ENCODE measurements around the gene CCDC102B.
"Not testable (repeated sequence)": the region's sequence is repeated elsewhere in the genome, so short reads cannot be mapped to it uniquely, and the experiment has no call there.

Gene CCDC102B

GRCh38 chr18:68916734-68917133 lies 118.9 kb downstream of the CCDC102B start:
- no peak for DNase-seq

- DNase-seq = no peak
These were observed 120.3 kb downstream of the CCDC102B start for GRCh38 chr18:68918216-68918615.

DNA sequence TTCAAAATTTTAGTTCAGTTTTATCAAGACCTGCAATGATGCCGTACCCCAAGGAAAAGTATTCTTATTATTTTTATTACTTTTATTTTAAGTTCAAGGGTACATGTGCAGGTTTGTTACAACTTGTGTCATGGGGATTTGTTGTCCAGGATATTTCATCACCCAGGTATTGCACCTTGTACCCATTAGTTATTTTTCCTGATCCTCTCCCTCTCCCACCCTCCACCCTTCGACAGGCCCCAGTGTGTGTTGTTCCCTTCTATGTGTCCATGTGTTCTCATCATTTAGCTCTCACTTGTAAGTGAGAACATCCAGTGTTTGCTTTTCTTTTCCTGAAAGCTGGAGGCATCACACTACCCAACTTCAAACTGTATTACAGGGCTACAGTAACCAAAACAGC lies 122.0 kb downstream of the CCDC102B start:
- no peak for DNase-seq

GRCh38 chr18:68922392-68922791 lies 124.5 kb downstream of the CCDC102B start:
- no peak for DNase-seq

GRCh38 chr18:68925268-68925667 lies 127.4 kb downstream of the CCDC102B start:
- no peak for DNase-seq

GRCh38 chr18:68928762-68929675 lies 131.1 kb downstream of the CCDC102B start:
- DNase-seq = no peak

GRCh38 chr18:68935686-68936085 lies 137.8 kb downstream of the CCDC102B start:
- DNase-seq = no peak

GRCh38 chr18:68937029-68937599 lies 139.2 kb downstream of the CCDC102B start:
- no peak for DNase-seq

DNA sequence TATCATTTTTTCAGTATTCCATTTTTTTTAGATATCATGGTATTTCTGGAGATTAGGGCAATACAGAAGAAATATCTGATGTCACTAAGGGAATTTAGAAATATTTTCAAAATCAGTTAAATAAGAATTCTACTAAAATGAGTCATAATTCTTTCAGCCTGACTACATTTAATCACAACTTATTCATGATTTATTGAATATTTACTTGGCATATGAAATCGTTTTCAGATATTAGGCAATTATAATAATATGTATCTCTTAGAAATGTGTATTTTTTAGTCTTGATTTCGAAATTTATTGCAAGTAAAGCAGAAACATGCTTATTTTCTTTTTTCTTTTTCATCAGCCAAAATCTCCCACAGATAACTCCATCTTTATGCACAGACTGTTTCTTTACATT lies 142.2 kb downstream of the CCDC102B start:
- DNase-seq = no peak

DNA sequence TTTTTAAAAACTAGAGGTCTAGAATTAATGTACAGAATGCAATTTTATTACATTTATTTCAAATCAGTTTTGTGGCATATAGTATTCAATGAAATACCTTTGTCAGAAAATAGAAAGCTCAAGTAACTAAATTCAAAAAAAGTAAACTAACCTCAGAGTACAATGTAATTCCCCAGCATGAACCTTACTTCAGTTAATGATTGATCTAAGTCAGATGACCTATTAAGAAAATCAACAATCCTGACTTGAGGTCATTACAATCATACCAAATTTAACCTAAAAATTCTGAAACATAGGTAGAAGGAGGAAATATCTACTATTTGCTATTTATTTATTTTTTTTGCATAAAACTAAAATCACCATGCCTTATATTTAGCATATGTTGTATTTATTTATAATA lies 142.9 kb downstream of the CCDC102B start:
- no peak for DNase-seq

- DNase-seq = no peak
These were observed 144.3 kb downstream of the CCDC102B start for GRCh38 chr18:68942230-68942629.

DNA sequence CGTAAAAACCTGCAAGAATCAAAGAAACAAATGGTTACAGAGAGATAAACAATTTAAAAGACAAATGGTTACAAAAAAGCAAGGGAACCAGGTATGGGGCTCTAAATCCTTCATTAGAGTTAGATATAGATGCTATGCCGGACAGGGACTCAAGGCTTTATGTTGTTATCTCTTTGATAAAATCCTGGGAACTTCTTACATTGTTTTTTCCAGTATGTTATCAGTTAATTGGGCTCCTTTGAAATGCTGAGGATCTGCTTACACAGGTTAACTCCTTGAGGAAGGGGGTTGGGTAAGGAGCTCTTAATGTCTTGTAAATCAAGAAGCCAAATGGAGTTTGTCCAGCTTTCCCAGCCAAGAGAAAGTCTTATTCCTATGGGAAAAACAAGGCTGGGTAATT lies 146.0 kb downstream of the CCDC102B start:
- DNase-seq = not testable (repeated sequence)

DNA sequence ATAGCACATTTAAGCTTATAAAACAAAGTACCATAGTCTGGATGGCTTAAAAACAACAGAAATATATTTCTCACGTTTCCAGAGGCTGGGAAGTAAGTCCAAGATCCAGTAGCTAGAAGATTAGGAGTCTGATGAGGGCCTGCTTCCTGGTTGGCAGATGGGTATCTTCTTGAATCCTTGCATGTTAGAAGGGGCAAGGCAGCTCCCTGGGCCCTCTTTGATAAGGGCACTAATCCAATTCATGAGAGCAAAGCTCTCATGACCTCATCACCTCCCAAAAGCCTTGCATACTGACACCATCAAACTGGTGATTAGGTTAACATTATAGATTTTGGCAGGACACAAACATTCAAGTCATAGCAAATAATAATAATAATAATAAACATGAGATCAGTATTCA lies 146.4 kb downstream of the CCDC102B start:
- no peak for DNase-seq

DNA sequence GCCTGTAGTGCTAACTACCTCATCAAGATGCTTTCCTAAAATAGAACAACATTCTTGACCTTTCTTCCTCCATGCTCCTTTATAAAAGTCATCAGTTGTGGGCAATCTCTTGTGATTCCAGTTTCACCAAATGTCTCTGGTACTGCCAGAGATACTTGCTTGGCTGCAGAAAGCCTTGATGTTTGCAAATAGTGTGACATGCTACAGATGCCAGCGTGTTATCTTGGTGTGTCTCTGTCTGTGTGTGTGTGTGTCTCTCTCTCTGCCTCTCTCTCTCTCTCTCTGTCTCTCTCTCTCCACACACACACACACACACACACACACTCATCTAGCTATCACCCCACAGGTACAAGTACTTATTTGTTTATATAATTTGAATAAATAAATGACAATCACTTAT lies 146.9 kb downstream of the CCDC102B start:
- DNase-seq = no peak

DNA sequence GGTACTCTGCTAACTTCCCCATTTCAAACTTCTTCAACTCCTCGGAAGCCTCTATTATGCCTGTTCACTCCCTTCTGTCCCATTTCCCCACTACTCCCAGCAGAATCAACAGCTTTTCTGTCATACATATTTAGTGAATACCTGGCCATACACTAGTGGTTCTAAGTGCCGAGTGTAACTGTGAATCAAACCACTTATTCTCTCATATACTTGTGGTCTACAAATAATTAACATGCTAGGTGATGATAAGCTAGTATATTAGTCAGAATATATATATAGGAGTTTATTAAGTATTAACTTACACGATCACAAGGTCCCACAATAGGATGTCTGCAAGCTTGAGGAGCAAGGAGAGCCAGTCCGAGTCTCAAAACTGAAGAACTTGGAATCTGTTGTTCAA lies 150.7 kb downstream of the CCDC102B start:
- no peak for DNase-seq

DNA sequence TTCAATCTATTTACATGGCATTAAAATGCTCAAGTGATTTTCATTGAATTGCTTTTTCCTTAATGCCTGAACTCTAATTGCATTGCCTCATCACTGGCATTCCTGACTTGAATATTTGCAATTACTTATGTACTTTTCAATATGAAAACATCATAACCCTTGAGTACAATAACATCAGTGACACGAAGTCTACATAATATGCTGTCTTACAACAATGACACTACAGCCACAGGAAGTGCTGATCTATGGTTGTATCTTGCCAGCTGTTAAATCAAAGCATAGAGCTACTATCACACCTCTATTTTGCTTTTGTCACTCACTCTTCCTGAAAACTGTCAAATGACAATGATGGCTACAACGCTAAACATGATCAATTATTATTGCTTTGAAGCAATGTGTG lies 156.9 kb downstream of the CCDC102B start:
- no peak for DNase-seq

DNA sequence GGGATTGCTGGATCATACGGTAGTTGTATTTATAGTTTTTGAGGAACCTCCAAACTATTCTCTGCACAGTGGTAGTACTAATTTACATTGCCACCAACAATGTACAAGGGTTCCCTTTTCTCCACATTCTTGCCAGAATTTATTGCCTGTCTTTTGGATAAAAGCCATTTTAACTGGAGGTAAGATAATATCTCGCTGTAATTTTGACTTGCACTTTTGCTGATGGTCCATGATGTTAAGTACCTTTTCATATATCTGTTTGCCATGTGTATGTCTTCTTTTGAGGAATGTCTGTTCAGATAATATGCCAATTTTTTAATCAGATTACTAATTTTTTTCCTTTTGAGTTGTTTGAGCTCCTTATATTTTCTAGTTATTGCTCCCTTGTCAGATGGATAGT lies 158.8 kb downstream of the CCDC102B start:
- no peak for DNase-seq

DNA sequence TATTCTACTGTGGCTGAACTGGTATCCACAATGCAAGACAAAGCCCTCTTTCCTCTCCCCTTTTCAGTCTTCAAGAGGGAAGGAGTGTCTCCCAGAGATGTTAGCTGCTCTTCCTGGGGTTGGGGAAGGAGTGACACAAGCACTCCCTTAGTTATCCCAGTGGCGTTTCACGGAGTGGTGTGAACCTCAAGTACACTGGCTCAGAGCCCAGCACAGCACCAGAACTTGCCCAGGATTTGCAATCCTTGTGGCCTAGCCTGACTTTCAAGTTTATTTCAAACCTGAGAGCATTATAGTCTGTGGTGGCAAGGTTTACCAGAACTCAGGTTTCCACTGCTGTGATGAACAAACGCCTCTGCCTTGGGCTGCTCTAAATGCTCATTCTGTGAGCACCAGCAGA lies 162.5 kb downstream of the CCDC102B start:
- DNase-seq = no peak

DNA sequence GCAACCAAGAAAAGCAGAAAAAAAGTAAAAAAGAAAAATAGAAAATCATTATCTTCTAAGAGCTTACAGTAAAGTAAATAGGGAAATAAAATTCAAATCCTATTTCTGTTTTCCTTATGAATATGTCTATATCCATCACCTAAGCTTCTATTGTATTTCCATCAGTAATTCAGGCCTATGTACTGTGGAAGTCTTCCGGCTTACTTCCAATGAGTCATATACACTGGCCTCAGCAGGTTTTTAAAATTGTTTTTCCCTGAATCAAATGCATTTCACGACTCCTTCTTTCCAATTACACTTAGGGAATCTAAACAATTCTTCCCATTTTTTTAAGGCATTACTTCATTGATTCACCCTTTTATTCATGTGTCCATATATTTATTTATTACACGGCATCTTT lies 164.7 kb downstream of the CCDC102B start:
- no peak for DNase-seq

DNA sequence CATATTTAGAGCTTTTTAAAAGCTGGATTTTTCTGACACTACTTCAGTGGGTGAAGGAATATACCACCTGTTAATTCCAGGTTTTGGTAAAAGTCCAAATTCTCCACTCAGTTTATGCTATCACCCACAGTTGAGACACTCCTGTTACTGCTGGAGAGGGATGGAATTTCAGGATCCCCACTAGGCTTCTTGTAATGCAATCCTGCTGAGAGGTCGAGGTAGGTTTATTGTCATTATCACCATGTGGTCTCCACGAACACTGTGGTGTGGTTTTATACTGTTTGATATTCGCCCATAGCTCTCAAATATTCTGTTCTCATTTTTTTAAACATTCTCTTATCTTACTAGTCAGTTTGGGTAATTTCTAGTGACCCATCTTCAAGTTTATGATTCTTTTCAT lies 167.9 kb downstream of the CCDC102B start:
- no peak for DNase-seq

DNA sequence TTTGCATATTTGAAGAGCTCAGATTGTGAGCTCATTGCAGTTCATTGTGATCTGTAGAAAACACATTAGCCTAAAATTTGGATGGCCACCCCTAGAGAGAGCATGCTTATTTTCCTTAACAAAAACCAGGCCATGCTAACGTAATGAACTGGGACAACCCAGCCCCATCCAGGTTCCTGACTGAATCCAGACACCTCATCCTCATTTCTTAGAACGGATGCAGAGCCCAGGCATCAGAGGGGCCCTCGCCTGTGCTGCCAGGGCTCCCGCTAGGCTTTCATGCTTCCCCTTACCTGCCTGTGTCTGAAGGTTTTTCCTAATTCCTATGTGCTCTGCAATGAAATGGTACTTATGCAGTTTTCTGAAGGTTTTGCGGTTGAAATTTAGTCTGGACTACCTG lies 171.1 kb downstream of the CCDC102B start:
- DNase-seq = no peak

DNA sequence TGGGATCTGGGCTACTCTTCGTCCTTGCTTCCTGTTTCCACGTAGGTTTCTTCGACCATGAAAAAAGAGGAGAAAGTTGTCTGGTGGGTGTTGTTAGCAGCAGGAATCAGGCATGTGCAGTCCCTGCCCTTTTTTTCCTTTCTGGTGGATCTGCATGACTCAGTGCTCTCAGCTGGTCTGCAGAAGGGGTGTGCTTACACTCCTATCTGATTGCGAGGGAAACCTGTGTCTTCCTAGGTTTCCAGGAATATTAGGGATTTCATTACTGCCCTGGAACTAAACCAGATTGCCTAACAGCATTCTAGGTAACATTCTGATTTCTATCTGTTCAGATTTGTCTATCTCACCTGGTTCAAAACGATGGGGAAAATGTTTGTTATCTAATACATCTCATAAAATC lies 174.3 kb downstream of the CCDC102B start:
- DNase-seq = no peak

DNA sequence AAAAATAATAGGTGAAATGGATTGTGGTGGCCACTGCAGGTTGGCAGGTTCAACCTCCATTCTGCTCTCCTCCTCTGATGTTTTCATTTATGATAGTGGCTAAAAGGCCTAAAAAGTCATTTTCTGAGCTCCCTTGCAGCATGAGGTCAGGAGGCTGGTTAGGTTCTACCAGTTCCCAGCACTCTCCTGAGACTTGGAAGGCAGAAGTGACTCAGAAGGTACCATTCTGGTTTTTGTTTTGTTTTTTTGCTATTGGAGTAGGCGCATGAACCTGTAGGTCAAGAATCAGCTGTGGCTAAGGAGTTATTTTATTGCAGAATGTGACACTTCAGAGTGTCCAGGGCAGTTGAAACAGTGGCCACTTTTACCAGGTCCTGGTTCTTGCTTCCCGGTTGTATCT lies 181.9 kb downstream of the CCDC102B start:
- no peak for DNase-seq

- no peak for DNase-seq
These were observed 185.2 kb downstream of the CCDC102B start for GRCh38 chr18:68983126-68983525.

DNA sequence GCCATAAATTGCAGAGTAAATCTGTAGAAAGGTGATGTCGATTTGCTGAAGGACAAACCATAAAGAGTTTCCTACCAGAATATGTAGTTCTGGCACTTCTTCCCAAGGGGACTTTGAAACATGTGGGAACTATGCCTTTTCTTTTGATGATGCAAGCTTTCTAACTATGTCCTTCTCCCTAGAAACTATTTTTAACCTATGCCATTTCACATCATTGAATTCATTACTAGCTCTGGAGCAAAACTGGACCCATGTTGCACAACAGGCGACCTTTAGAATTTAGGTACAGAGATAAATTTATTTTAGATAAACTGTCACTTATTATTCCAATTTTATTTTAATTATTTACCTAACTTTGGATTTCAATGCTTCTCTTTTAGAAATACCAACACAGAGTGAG lies 186.5 kb downstream of the CCDC102B start:
- no peak for DNase-seq

Measured in NCI-H748 treated with DMSO at 0.1 percent for 48 hours (cell line).